Jurkat, Clone E6-1 (cell line): ENCODE measurements around the gene RUNX2.

Experiments
- DNase-seq: peaks from one replicate; pipeline ENCODE4 v3.0.0-alpha.2; 2011; ENCODE audit warnings: low read depth, low spot score
- H3K4me3 ChIP-seq: 2 replicates; pipeline ENCODE4 v1.5.1; 2011; ENCODE audit warnings: mild to moderate bottlenecking, low read length, control low read depth, moderate library complexity

RUNX2 gene

GRCh38 chr6:45531999-45532595 is 204.0 kb downstream of the RUNX2 start:
- H3K4me3 ChIP-seq = no peak overlapping the region
- DNase-seq = no peak

GRCh38 chr6:45532721-45533210 is 204.6 kb downstream of the RUNX2 start:
- no peak overlapping the region for H3K4me3 ChIP-seq
- DNase-seq = no peak

- no peak for DNase-seq
Measured at GRCh38 chr6:45533386-45533785, 205.3 kb downstream of the RUNX2 start.

GRCh38 chr6:45535933-45536332 is 207.8 kb downstream of the RUNX2 start:
- DNase-seq = no peak
- H3K4me3 ChIP-seq = no peak overlapping the region

More at GRCh38 chr6:45533386-45533785, 205.3 kb downstream of the RUNX2 start:
- no peak overlapping the region for H3K4me3 ChIP-seq

- no peak for DNase-seq
- no peak overlapping the region for H3K4me3 ChIP-seq
Measured at GRCh38 chr6:45537539-45537938, 209.4 kb downstream of the RUNX2 start.

GRCh38 chr6:45538641-45539547 is 210.8 kb downstream of the RUNX2 start:
- H3K4me3 ChIP-seq = no peak overlapping the region
- DNase-seq = no peak

- H3K4me3 ChIP-seq = no peak overlapping the region
- DNase-seq = no peak
Measured at GRCh38 chr6:45540375-45540920, 212.3 kb downstream of the RUNX2 start.

GRCh38 chr6:45541934-45542333 is 213.8 kb downstream of the RUNX2 start:
- no peak overlapping the region for H3K4me3 ChIP-seq
- DNase-seq = no peak

- H3K4me3 ChIP-seq = no peak overlapping the region
- no peak for DNase-seq
Measured at GRCh38 chr6:45543298-45544235, 215.4 kb downstream of the RUNX2 start.

GRCh38 chr6:45545416-45545815 is 217.3 kb downstream of the RUNX2 start:
- no peak overlapping the region for H3K4me3 ChIP-seq
- DNase-seq = no peak

GRCh38 chr6:45548657-45549515 is 220.8 kb downstream of the RUNX2 start:
- H3K4me3 ChIP-seq = no peak overlapping the region
- no peak for DNase-seq

- H3K4me3 ChIP-seq = no peak overlapping the region
- no peak for DNase-seq
Measured at GRCh38 chr6:45552536-45552935, 224.4 kb downstream of the RUNX2 start.

GRCh38 chr6:45553730-45554344 is 225.7 kb downstream of the RUNX2 start:
- DNase-seq = no peak
- H3K4me3 ChIP-seq = no peak overlapping the region

GRCh38 chr6:45554591-45554990 is 226.5 kb downstream of the RUNX2 start:
- H3K4me3 ChIP-seq = no peak overlapping the region
- no peak for DNase-seq

GRCh38 chr6:45555981-45556771 is 228.0 kb downstream of the RUNX2 start:
- H3K4me3 ChIP-seq = no peak overlapping the region
- DNase-seq = no peak

GRCh38 chr6:45556828-45557227 is 228.7 kb downstream of the RUNX2 start:
- H3K4me3 ChIP-seq = no peak overlapping the region
- no peak for DNase-seq

- no peak overlapping the region for H3K4me3 ChIP-seq
- no peak for DNase-seq
Measured at GRCh38 chr6:45557454-45557853, 229.3 kb downstream of the RUNX2 start.
